LNCAP (cell line): Measurements from ENCODE around the gene TFAP2C.

Experiments
- TF ChIP-seq, protein P1 (sequence below): fragments of 450-650 bp; IDR thresholded peaks from 2 replicates; pipeline ENCODE4 v1.5.1; 2017; ENCODE audit warnings: mild to moderate bottlenecking

The TFAP2C gene

DNA sequence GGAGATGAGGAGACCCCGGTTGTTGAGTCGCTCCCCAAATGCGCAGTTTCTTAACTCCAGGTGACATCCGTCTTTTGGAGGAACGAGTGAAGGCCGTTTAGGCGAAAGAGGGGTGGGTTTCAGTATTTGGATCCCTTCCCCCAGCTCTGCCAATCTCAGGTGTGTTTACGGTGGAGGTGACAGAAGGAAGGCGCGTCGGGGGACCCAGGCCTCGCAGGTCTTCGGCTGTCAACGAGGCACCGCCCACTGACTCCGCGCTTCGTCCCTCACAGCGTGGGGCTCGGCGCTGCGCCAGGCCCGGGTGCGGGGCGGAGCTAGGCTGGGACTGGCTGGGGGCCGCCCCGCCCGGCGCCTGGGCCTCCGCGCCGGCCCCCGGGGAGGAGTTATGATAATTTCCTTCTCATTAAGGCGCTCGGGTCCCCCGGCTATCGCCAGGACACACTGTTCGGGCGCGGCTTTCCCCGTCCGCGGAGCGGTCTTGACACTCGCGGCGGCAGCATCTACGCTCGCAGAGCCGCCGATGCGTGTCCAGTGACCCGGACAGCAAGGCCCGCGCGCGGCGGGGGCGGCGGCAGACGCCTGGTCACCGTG lies at the start of gene TFAP2C:
TFAP2C (plus strand) TSS at position 434 of the 591 bp plus-strand sequence. CDS start 239 bp downstream, outside the sequence.
- TF ChIP-seq, protein P1, sequence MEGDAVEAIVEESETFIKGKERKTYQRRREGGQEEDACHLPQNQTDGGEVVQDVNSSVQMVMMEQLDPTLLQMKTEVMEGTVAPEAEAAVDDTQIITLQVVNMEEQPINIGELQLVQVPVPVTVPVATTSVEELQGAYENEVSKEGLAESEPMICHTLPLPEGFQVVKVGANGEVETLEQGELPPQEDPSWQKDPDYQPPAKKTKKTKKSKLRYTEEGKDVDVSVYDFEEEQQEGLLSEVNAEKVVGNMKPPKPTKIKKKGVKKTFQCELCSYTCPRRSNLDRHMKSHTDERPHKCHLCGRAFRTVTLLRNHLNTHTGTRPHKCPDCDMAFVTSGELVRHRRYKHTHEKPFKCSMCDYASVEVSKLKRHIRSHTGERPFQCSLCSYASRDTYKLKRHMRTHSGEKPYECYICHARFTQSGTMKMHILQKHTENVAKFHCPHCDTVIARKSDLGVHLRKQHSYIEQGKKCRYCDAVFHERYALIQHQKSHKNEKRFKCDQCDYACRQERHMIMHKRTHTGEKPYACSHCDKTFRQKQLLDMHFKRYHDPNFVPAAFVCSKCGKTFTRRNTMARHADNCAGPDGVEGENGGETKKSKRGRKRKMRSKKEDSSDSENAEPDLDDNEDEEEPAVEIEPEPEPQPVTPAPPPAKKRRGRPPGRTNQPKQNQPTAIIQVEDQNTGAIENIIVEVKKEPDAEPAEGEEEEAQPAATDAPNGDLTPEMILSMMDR, result no peak

DNA sequence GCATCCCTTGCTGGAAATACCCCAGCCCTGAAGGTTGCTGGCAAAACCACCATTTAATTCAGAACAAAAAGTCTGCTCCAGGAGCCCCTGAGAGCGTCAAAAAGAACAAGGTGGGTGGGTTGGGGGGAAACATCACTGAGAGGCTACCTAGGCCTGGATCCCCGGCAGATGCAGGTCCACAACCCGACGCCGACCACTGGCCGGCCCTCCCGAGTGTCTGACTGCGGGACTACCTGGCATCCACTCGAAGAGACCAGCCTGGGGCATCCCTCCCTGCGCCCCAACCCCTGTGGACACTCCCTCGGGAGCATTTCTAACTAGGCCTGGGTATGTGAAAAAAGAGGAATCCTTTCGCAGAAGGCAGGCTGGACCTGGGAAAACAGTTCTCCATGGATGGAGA lies 48.9 kb upstream of the TFAP2C start:
- TF ChIP-seq, protein P1, result no peak

DNA sequence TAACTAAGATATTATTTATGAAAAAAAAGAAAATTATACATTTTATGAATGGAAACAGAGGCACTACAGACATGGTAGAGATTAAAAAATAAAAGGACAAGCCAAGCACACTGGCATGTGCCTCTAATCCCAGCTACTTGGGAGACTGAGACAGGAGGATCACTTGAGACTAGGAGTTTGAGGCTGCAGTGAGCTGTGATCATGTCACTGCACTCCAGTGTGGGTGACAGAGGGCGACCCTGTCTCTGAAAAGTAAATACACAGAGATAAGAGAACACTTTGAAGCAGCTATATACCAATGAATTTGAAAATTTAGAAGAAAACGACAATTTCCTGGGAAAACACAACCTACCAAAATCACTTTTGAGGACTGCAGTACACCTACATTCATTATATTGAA lies 47.4 kb upstream of the TFAP2C start:
- TF ChIP-seq, protein P1, result no peak

DNA sequence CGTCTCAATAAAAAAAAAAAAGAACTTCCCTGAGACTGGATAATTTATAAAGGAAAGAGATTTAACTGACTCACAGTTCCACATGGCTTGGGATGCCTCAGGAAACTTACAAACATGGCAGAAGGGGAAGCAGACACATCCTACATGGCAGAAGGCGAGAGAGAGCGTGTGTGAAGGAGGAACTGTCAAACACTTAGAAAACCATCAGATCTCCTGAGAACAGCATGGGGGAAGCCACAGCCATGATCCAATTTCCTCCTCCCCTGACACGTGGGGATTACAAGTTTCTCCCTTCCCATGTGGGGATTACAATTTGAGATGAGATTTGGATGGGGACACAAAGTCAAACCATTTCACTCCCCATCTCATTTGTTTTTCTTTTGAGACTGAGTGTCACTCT lies 46.6 kb upstream of the TFAP2C start:
- TF ChIP-seq, protein P1, result no peak

DNA sequence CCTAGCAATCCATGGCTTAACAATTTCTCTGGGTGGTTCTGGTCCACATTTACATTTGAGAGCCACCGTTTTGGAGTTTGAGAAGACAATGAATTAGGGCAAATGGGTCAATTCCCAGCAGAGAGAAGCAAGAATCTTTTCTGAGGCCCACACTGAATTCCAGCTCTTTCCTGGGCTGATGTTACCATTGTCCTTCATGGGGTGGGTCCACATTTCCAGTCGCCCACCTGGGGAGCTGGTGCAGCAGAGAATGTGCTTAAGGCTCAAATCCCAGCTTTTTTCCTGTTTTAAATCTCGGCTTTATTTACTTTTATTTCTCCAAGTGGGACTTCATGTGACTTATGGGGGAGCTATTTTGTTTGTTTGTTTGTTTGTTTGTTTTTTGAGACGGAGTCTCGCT lies 44.2 kb upstream of the TFAP2C start:
- TF ChIP-seq, protein P1, result no peak

DNA sequence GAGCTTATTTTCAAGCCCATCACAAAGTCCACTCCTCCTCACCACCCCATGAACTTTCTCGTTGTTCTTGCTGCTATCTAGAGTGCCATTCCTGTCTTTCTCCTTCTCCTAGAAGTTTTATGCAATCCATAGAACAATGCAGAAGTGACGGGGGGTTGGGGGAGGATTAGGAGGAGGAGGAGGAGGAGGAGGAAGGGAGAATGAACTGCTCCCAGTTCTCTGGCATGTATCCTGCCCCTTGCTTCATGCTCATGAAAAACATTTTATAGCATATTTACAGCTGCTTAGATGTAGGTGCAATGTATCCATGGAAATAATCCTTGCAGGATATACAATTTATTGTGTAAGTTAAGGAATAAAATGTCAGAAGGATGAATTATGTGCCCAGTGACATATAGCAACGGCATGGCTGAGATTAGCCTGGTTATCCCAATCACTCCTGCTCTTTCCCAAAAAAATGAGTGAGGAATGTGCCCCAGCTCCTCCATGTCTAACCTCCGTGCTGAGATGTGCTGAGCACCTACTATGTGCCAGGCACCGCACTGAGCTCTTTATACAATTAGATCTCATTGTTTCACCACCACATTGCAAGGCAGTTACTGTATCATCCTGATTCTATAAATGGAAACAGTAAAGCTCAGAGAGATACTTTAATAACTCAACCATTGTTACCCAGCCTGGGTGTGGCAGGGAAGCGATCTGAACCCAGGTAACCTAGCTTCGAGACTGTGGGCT lies 41.6 kb upstream of the TFAP2C start:
- TF ChIP-seq, protein P1, result no peak

DNA sequence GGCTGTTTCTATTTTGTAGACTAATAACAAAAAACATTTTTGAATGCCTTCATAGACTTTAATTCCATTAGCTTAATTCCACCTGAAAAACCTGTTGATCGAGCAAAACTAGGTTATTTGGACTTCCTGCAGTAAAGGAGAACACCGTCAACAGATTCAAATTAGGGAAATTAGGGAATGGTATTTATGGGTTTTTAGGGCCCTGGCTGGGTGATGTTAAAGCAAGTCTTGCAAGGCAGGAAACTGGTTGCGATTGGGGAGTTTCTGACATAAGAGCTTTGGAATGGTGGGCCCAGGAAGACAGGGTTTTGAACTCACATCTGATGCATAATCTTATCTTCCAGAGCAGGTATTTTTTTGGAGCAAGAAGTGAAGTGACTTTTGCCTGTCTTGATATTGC lies 40.1 kb upstream of the TFAP2C start:
- TF ChIP-seq, protein P1, result no peak
